HL-60 (cell line): ENCODE results near the gene CIC.
A peak's percentile ranks its signal among the peaks of the same experiment; 100 is the strongest.

ENCODE experiments used
- DNase-seq, 2 experiments: peaks; one replicate each; pipeline ENCODE4 v3.0.0-alpha.2; 2010 to 2020; ENCODE audit warnings: low read depth in 1 of 2, low spot score in 1 of 2
- H3K27ac ChIP-seq: fragments of 250-450 bp; sonication (Bioruptor Pico); replicated peaks from 2 replicates; pipeline ENCODE4 v1.5.1; 2020; ENCODE audit warnings: mild to moderate bottlenecking, moderate library complexity
- H3K27me3 ChIP-seq: fragments of 250-450 bp; sonication (Bioruptor Pico); 2 replicates; pipeline ENCODE4 v1.5.1; 2021; ENCODE audit warnings: mild to moderate bottlenecking, moderate library complexity; ENCODE audit not compliant: insufficient read depth, poor library complexity, severe bottlenecking
- H3K4me3 ChIP-seq: replicated peaks from 2 replicates; pipeline ENCODE4 v1.5.1; 2011; ENCODE audit warnings: mild to moderate bottlenecking, control low read depth, low read length; ENCODE audit not compliant: insufficient read depth
- GABPA ChIP-seq: IDR thresholded peaks from 2 replicates; pipeline ENCODE4 v1.6.1; 2012; ENCODE audit warnings: low read depth
- POLR2AphosphoS5 ChIP-seq: IDR thresholded peaks from 2 replicates; pipeline ENCODE4 v1.6.1; 2012; ENCODE audit warnings: low read depth
- REST ChIP-seq: IDR thresholded peaks from 2 replicates; pipeline ENCODE4 v1.6.1; 2012; ENCODE audit warnings: low read depth; ENCODE audit not compliant: insufficient replicate concordance
- SPI1 ChIP-seq: IDR thresholded peaks from 2 replicates; pipeline ENCODE4 v1.6.1; 2012; ENCODE audit warnings: low read depth, mild to moderate bottlenecking, borderline replicate concordance
- TF ChIP-seq, protein P1 (sequence below): IDR thresholded peaks from one replicate; pipeline ENCODE4 v1.5.1; 2011; ENCODE audit warnings: low read length, control low read depth, inconsistent platforms; ENCODE audit not compliant: insufficient read depth

Gene CIC

GRCh38 chr19:42250666-42251531 is 18.2 kb upstream of the CIC start:
- Histone ChIP-seq H3K27ac (peak overlapping the region; percentile 20), H3K27me3 (peaks cover 3% of the 10 kb centered on the region), H3K4me3 (no peak overlapping the region)
- TF ChIP-seq POLR2AphosphoS5 (peak; percentile 32; the same call in 1 of the 2 replicates), GABPA (no peak)
- TF ChIP-seq, protein P1, sequence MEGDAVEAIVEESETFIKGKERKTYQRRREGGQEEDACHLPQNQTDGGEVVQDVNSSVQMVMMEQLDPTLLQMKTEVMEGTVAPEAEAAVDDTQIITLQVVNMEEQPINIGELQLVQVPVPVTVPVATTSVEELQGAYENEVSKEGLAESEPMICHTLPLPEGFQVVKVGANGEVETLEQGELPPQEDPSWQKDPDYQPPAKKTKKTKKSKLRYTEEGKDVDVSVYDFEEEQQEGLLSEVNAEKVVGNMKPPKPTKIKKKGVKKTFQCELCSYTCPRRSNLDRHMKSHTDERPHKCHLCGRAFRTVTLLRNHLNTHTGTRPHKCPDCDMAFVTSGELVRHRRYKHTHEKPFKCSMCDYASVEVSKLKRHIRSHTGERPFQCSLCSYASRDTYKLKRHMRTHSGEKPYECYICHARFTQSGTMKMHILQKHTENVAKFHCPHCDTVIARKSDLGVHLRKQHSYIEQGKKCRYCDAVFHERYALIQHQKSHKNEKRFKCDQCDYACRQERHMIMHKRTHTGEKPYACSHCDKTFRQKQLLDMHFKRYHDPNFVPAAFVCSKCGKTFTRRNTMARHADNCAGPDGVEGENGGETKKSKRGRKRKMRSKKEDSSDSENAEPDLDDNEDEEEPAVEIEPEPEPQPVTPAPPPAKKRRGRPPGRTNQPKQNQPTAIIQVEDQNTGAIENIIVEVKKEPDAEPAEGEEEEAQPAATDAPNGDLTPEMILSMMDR: no peak
- peak in 1 of 2 experiments; percentile 7 for DNase-seq

GRCh38 chr19:42251572-42252358 is 17.3 kb upstream of the CIC start:
- TF ChIP-seq REST: no peak
- no peak for TF ChIP-seq POLR2AphosphoS5
- no peak for TF ChIP-seq SPI1
- TF ChIP-seq, protein P1: no peak
- TF ChIP-seq GABPA: no peak
- peak overlapping the region; percentile 92; the same call in 1 of the 2 replicates for H3K4me3 ChIP-seq
- peaks cover 7% of the 10 kb centered on the region for H3K27me3 ChIP-seq
- peak overlapping the region; percentile 74 for H3K27ac ChIP-seq
- no peak for DNase-seq

DNA sequence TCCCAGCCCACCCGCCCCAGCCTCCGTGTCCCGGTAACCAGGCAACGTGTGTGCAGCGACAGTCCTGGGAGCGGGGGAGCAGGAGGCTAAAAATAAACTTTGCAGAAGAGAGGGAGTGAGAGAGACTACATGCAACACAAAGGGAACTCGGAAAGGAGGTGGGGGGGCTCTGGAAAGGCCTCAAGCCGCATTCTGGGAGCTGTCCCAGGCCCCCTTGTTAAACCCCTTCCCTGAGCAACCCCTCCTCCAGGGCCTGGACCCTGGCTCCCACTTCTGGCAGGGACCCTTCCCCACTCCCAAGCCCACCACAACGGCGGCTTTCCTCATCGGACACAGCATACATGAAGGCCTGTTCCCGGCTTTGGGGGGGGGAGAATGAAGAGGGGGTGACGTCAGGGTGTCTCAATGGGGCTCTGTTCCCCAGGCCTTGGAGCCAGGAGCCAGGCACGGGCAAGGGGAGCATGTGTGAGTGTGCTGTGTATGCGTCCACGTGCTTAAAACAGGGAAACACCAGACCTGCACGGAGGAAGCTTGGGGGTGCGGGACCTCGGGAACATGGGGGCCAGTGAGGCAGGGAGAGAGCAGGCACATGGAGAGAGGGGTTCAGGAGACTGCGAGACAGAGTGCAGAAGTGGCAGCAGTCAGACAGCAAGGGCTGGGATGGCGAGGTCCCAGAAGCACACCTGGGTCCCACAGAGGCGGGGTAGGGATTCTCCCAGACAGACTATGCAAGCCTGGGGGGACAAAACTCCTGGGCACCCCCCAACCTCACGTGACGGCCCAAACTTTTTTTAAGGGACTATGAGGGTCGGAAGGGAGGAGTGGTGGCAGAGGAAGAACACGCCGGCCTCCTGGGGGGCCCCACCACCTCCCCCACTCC is 16.4 kb upstream of the CIC start:
- Histone ChIP-seq H3K27ac (peak overlapping the region; percentile 74), H3K4me3 (peak overlapping the region; percentile 92), H3K27me3 (peaks cover 7% of the 10 kb centered on the region)
- peak; percentile 56 to 62 for DNase-seq
- TF ChIP-seq POLR2AphosphoS5 (peak; percentile 28), REST (no peak)
